Measurements from ENCODE around the gene HSF2BP.

DNA sequence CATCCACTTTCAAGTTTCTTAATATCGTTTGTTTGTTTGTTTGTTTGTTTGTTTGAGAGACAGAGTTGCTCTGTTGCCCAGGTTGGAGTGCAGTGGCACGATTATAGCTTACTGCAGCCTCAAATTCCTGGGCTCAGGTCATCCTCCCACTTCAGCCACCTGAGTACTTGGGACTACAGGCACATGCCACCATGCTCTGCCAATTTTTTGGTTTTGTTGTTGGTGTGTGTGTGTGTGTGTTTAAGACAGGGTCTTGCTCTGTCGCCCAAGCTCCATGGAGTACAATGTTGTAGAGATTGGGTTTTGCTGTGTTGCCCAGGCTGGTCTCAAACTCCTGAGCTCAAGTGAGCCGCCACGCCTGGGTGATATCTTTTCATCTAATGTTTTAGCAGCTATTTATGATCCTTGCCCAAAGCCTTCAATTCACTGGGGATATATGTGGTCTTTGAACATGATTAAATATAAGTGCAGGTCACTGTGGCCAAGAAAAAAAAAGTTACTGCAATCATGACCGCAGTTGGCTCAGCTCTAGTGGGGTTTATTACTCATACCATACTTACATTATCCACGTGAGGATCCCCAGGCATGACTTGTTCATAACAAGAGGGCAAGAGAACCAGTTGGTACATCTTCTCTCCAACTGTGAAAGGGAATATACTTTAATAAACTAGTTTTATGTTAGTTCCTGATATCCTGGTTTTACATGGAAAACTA, 8.1 kb upstream of the HSF2BP start:
- TF ChIP-seq POLR2A (IDR thresholded peaks at IDR 0.05) (no peak), POLR2AphosphoS5 (IDR thresholded peaks at IDR 0.05) (no peak)
- TF ChIP-seq, protein P1, sequence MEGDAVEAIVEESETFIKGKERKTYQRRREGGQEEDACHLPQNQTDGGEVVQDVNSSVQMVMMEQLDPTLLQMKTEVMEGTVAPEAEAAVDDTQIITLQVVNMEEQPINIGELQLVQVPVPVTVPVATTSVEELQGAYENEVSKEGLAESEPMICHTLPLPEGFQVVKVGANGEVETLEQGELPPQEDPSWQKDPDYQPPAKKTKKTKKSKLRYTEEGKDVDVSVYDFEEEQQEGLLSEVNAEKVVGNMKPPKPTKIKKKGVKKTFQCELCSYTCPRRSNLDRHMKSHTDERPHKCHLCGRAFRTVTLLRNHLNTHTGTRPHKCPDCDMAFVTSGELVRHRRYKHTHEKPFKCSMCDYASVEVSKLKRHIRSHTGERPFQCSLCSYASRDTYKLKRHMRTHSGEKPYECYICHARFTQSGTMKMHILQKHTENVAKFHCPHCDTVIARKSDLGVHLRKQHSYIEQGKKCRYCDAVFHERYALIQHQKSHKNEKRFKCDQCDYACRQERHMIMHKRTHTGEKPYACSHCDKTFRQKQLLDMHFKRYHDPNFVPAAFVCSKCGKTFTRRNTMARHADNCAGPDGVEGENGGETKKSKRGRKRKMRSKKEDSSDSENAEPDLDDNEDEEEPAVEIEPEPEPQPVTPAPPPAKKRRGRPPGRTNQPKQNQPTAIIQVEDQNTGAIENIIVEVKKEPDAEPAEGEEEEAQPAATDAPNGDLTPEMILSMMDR (IDR thresholded peaks at IDR 0.05): no peak

All from upper lobe of left lung (tissue), 4 donors.